Ovary (tissue), 9 donors: ENCODE data around the gene F3. TPM values are rescaled to one million over a fixed set of nuclear protein-coding genes. Genes with fewer than 3 reads are reported as not detected.
A peak's percentile ranks its signal among the peaks of the same experiment; 100 is the strongest.

Experiments used
- DNase-seq, 5 donors: peaks; one replicate each; pipeline ENCODE4 v3.0.0-alpha.2; 2019 to 2020
- H3K27ac ChIP-seq, 2 donors: fragments of 200-600 bp; one replicate each; pipeline versions ENCODE4 v1.5.1 to v1.8.0; 2019 to 2022
- H3K27me3 ChIP-seq: fragments of 200-600 bp; one replicate; pipeline ENCODE4 v1.8.0; 2022
- H3K36me3 ChIP-seq: fragments of 200-600 bp; sonication (generic); one replicate; pipeline ENCODE4 v1.5.1; 2019
- H3K4me1 ChIP-seq: one replicate; pipeline ENCODE4 v1.8.1; 2013; ENCODE audit warnings: mild to moderate bottlenecking, moderate library complexity; ENCODE audit not compliant: insufficient read depth
- H3K4me3 ChIP-seq: fragments of 200-600 bp; sonication (generic); one replicate; pipeline ENCODE4 v1.5.1; 2017
- H3K9me3 ChIP-seq, 2 donors: fragments of 200-600 bp in 1 of 2; sonication (generic) in 1 of 2; one replicate each; pipeline versions ENCODE4 v1.5.1 to v1.8.1; 2013 to 2019; ENCODE audit warnings: mild to moderate bottlenecking in 1 of 2, moderate library complexity in 1 of 2
- EP300 ChIP-seq: sonication (generic); formaldehyde crosslinking; IDR thresholded peaks from one replicate; pipeline ENCODE4 v1.6.1; 2017; ENCODE audit warnings: antibody characterized with exemption
- POLR2A ChIP-seq: fragments of 450-650 bp; IDR thresholded peaks from one replicate; pipeline ENCODE4 v1.6.1; 2017; ENCODE audit warnings: antibody characterized with exemption, mild to moderate bottlenecking, moderate library complexity
- WGBS, 3 donors: extraction: QIAGEN DNeasy Blood & Tissue Kit in 1 of 3; methylation state at CpG; one replicate each; pipeline versions ENCODE4 v1.1.5 to v1.1.7; 2013 to 2017; 5-methylcytosine and 5-hydroxymethylcytosine counted together
- intact Hi-C, 4 donors: fragments of 100-400 bp; cut with DNase I; formaldehyde crosslinking; loops; one replicate each; pipeline versions ENCODE4 v1.11.0 to v1.15.1; 2022 to 2023
- polyA plus RNA-seq, 2 donors: library from polyadenylated mRNA; stranded (reverse); fragments of 200-250 nt in 1 of 2; fragments of 350-450 nt in 1 of 2; fragmentation: Illumina TruSeq in 1 of 2; extraction: RNeasy Lipid Tissue Mini Kit (QIAGEN cat#74804) in 1 of 2; gene quantifications; one replicate each; pipeline ENCODE4 v1.2.3, GENCODE V29; 2013 to 2014
- total RNA-seq, 7 donors: library from RNA; depleted of rRNA in 2 of 7; stranded (reverse); fragments of >200 nt in 2 of 7; fragmentation: NEBNext Ultra II Directional in 3 of 7; extraction: Animal tissue kit (Norgen Biotek cat#: 25700) in 3 of 7; gene quantifications; one replicate each; pipeline versions ENCODE4 v1.1.0 to v1.2.4, GENCODE V29; 2016 to 2023
- TF ChIP-seq, protein P1 (sequence below), 3 donors: fragments of 450-650 bp in 2 of 3; fragments of 200-600 bp in 1 of 3; IDR thresholded peaks; one replicate each; pipeline versions ENCODE4 v1.5.1 to v1.8.0; 2016 to 2022; ENCODE audit warnings: antibody characterized with exemption in 3 of 3, mild to moderate bottlenecking in 1 of 3
- donor health status: DM: no; HTN: no; CAD: no; lungs with moderate emphysema.
- donor health status: DM: no; HTN: no; CAD: no.
- donor health status: Bipolar disorder and iron deficiency.
- donor health status: DM: yes; HTN: yes; CAD: no.
- donor health status: DM: no; HTN: no; CAD: no.
- donor health status: DM: yes; HTN: yes; CAD: no.

Gene F3
- total and polyA plus RNA-seq, 9 donors = 29.0 to 365 (median 92.4) TPM

GRCh38 chr1:94515296-94515947 lies 26.1 kb downstream of the F3 start:
- Histone ChIP-seq H3K27me3 (peaks cover 3% of the 10 kb centered on the region), H3K36me3 (no peaks in the 10 kb centered on the region), H3K9me3 (no peaks in the 10 kb centered on the region), H3K4me3 (no peak overlapping the region), H3K27ac (no peak overlapping the region), H3K4me1 (no peaks in the 10 kb centered on the region)
- intact Hi-C loops = no loop called here
- TF ChIP-seq, protein P1, sequence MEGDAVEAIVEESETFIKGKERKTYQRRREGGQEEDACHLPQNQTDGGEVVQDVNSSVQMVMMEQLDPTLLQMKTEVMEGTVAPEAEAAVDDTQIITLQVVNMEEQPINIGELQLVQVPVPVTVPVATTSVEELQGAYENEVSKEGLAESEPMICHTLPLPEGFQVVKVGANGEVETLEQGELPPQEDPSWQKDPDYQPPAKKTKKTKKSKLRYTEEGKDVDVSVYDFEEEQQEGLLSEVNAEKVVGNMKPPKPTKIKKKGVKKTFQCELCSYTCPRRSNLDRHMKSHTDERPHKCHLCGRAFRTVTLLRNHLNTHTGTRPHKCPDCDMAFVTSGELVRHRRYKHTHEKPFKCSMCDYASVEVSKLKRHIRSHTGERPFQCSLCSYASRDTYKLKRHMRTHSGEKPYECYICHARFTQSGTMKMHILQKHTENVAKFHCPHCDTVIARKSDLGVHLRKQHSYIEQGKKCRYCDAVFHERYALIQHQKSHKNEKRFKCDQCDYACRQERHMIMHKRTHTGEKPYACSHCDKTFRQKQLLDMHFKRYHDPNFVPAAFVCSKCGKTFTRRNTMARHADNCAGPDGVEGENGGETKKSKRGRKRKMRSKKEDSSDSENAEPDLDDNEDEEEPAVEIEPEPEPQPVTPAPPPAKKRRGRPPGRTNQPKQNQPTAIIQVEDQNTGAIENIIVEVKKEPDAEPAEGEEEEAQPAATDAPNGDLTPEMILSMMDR (IDR thresholded peaks at IDR 0.05) = no peak
- TF ChIP-seq EP300 (no peak), POLR2A (no peak)
- WGBS, 3 donors = 90 to 92% (median 90%) methylated on average over 1 of the region's 1 CpG
- no peak for DNase-seq

GRCh38 chr1:94514095-94514727 lies 27.3 kb downstream of the F3 start:
- Histone ChIP-seq H3K36me3 (no peaks in the 10 kb centered on the region), H3K27ac (no peak overlapping the region), H3K27me3 (peaks cover 3% of the 10 kb centered on the region), H3K9me3 (no peaks in the 10 kb centered on the region), H3K4me3 (no peak overlapping the region), H3K4me1 (no peaks in the 10 kb centered on the region)
- TF ChIP-seq EP300 = no peak
- TF ChIP-seq, protein P1 (IDR thresholded peaks at IDR 0.05) = peak in 2 of 3 donors; percentile 28 to 32
- no peak for DNase-seq
- intact Hi-C loops = no loop called here
- 68 to 94% (median 72%) methylated on average over 2 of the region's 2 CpGs for WGBS, 3 donors

DNA sequence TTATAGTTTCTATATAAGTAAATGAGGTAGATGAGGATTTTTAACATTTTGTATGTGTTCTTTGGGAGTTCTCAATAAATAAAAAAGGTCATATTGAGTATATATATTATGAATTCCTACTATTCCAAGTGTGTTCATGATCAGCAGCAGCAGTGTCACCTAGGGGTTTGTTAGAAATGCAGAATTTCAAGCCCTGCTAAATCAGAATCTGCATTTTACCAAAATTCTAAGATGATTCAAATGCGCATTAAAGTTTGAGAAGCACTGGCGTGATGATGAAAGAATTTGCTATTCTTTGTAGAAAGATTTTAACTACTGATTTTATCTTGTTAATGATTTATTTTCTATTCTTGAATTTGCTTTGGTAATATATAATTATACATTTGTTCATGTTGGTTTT lies 28.7 kb downstream of the F3 start:
- Histone ChIP-seq H3K4me3 (no peak overlapping the region), H3K9me3 (no peaks in the 10 kb centered on the region), H3K4me1 (no peaks in the 10 kb centered on the region), H3K36me3 (no peaks in the 10 kb centered on the region), H3K27ac (no peak overlapping the region), H3K27me3 (peaks cover 3% of the 10 kb centered on the region)
- intact Hi-C loops = no loop called here
- WGBS, 3 donors = 99% methylated on average over 2 of the region's 2 CpGs
- no peak for DNase-seq
- TF ChIP-seq POLR2A (no peak), EP300 (no peak)
- TF ChIP-seq, protein P1 (IDR thresholded peaks at IDR 0.05) = no peak

DNA sequence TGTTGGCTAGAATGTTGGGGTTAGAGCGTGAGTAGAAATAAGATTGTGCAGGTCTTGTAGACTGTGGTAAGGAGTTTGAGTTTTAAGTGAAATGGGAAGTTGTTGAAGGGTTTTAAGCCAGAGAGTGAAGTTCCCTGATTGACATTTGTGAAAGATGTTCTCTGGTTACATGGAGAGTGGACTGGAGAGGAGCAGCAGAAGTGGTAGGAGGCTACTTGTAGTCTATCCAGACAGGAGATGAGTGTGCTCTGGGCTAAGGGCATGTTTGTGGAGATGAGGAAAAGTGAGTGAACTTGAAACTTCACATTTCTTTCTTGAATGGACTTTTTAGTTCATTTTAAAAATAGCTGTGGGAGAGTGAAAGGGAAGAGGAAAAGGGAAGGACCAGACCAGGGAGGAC lies 37.0 kb downstream of the F3 start:
- no peak for DNase-seq
- Histone ChIP-seq H3K4me3 (no peak overlapping the region), H3K27ac (peak overlapping the region in 1 of 2 donors; percentile 31), H3K9me3 (no peaks in the 10 kb centered on the region), H3K27me3 (no peaks in the 10 kb centered on the region), H3K4me1 (peaks cover 6% of the 10 kb centered on the region), H3K36me3 (no peaks in the 10 kb centered on the region)
- TF ChIP-seq, protein P1 (IDR thresholded peaks at IDR 0.05) = no peak
- TF ChIP-seq POLR2A = no peak
- TF ChIP-seq EP300 = no peak
- intact Hi-C loops = no loop called here
- 92 to 98% (median 96%) methylated on average over 1 of the region's 1 CpG for WGBS, 3 donors
